Activated CD4-positive, CD25-positive, alpha-beta regulatory T cell treated with anti-CD3 and anti-CD28 coated beads, Interleukin-2, amount 50 U/mL, for 16 hours (primary cell): ENCODE measurements around the gene OLFML3.

Experiments
- DNase-seq: peaks from one replicate; pipeline ENCODE4 v3.0.0-alpha.2; 2020; ENCODE audit warnings: low read depth, low spot score

Gene OLFML3

GRCh38 chr1:114025609-114026401, 46.5 kb downstream of the OLFML3 start:
- DNase-seq: no peak

DNA sequence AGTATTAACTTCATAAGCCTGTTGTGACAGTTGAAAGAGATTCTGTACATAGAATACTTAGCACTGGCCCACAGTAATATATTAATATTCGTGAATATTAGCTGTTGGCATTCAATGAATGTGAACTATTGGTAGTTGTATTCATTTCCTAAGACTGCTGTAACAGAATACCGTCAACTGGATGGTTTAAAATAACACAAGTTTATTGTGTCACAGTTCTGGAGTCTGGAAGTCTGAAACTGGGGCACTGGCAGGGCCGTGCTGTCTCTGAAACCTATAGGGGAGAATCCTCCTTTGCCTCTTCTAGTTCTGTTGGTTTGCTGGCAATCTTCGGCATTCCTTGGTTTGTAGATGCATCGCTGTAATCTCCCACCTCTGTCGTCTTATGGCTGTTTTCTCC, 47.5 kb downstream of the OLFML3 start:
- DNase-seq: no peak
